HG02678 (cell line): Measurements from ENCODE around the gene NHLRC1.

Experiments used
- ATAC-seq: cut with Tn5 transposase; IDR thresholded peaks from one replicate; pipeline ENCODE4 v1.9.1; 2021; ENCODE audit warnings: mild to moderate bottlenecking, moderate library complexity; ENCODE audit not compliant: unreplicated experiment

Gene NHLRC1

DNA sequence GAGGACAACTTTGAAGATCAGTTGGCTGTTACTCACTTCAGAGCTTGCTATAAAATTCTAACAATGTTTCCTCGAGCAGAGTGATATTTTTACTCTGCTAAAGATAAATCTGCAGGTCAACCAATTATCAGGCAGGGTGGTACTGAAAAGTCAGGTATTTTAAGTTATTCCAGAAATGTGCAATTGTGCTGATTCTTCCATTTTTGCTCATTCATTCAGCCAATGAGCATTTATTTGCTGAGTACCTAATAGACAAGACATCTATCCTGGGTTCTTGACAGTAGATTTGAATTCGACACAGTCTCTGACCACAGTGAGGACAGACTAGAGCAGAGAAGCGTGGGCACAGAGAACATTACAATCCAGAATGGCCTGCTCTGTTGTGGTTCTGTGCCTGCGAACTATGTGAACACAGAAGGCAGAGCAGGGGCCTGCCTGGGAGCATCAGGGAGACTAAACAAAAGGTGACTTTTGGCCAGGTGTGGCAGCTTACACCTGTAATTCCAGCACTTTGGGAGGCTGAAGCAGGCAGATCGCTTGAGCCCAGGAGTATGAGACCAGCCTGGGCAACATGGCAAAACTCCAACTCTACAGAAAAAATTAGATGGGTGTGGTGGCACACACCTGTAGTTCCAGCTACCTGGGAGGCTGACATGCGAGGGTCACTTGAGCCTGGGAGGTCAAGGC is 17.6 kb upstream of the NHLRC1 start:
- ATAC-seq = no peak

- ATAC-seq = no peak
Measured at GRCh38 chr6:18138906-18139305, 16.4 kb upstream of the NHLRC1 start.

DNA sequence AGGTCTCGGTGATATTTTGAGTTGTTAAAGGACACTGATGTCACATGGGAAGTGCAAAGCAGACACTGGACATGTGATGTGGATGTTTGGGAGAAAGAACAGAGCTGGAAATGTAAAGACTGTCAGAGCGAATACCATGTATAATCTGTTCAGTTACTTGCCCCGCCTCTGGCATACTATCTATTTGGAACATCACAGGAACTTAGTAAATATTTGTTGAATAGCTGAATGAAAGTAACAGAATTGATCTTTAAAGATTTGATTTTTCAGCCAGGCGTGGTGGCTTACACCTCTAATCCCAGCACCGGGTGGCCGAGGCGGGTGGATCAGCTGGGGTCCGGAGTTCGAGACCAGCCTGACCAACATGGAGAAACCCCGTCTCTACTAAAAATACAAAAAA is 13.8 kb upstream of the NHLRC1 start:
- ATAC-seq = no peak

DNA sequence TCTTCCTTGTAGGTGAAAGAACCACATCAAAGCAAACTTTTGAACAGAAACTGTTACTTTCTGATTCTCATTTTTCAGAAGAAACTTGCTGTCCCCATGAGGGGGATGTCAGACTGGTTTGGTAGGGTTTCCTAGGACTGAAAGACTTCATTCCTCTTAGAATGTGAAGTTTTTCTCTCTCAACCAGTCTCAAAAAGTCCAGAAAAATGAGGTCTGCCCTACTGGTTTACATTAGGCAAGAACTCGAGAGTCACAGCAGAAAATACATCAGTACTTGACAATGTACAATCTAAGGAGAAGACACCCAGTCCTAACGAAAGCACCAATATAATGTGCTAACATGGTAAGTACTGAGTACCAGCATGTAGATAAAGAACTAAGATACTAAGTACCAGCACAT is 12.7 kb upstream of the NHLRC1 start:
- ATAC-seq = no peak

DNA sequence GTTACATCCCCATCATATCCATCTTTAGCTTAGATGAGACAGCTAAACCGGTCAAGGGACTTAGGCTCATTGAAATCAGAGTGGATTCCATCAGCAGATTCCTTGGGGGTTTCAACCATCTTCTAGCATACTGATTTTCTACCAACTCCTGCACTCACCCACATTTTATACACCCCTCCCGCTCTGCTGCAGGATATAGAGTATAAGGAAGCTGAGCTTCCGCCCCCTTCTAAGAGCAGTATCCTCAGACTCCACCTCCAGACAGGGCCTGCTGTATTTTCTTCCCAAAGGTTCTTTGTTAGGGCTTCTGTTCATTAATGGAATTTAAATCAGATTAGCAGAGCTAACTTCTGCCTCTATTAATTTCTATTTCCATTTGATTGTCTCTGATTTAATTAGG is 9.9 kb upstream of the NHLRC1 start:
- ATAC-seq = no peak

DNA sequence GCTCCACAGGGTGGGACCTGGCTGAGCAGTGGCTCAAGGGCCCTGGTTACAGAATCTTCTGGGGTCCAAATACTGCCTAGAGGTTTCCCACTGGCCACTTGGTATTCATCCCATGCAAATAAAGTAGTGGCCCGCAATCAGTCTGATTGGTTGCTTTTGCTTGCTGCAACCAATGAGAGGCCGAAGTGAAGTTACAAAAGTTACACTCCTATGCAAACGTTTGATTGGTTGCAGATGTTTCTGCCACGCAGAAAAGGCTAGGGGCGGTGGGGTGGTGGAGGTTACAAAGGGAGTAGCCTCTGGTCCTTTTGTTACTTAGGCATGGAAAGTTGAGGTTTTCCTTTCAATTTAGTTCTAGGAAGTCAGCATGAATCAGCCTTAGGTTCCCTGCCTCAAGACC is 3.6 kb upstream of the NHLRC1 start:
- ATAC-seq = no peak

DNA sequence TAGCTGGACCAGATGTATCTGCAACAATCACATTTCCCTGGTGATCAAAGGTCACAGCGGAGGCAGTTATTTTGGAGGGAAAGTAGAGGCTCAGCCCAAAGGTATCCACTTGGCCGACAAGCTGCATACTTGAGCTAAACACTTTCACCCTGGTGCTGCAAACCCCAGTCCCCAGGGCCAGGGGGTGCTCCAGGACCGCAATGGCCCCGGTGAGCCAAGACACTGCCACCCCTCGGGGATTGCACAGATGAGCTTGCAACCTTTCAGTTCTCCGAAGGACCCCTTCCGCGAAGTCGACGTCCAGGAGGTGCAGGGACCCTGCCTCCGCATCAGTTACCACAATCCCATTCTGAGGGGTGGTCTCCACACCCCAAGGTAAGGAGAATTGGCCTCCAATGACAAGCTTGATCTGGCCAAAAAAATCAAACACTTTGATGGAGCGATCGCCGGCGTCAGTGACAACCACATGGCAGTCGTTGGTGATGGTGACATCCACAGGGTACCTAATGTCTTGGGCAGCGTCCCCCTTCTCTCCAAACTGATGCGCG is 823 bp downstream of the NHLRC1 start:
- no peak for ATAC-seq

- no peak for ATAC-seq
Measured at GRCh38 chr6:18119236-18119635, 3.2 kb downstream of the NHLRC1 start.

DNA sequence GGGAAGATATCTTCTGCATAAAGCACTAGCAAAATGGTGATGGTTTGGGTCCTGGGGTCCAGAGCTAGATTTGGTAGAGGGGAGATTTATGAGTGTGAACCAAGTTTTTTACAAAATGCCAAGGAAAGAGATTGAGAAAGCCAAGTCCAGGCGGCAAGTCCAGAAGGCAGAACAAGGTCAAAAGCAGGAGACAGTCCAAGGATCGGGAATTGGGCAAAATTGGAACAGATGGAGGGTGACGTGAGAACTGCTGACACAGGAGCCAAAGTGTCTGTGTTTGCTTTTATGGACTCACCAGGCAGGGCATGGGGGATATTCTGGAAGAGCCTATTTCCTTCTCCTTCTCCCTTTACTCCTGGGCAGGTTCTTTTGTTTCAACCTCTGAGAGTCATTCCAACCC is 4.1 kb downstream of the NHLRC1 start:
- ATAC-seq = no peak

GRCh38 chr6:18117136-18117535 is 5.3 kb downstream of the NHLRC1 start:
- ATAC-seq = no peak

DNA sequence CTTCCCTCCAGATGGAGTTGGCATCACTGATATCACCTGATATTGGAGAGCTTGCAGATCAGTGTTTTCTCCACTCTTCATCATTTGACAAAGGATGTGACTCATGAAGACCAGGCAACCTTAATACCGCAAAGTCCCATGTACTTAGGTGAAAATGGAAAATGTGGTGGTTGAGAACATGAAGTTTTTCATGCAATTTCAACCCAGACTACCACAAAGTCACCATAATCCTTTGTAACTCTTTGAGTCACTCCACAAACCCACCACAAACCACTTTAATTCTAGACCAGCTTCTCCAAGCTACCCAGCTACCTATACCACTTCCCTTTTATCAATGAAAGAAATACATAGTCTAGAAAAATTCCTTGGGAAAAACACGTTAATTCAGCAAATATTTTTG is 7.1 kb downstream of the NHLRC1 start:
- no peak for ATAC-seq

DNA sequence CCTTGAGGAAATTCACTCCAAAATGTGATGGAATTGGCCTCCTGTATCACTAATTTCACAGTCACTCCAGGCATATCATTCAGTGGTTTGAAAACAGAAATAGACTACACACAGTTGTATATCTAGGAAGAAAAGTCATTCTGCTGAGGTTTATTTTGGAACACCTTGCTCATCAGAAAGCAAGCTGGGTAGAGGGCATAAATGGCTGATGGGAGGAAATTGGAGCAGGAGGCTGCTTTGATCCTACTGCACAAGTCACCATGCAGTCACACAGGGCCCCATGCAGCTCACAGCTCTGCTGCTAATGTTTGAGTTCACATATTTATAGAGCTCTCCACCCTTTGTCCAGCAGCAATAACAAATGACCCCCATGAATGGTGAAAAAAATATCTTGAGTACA is 12.3 kb downstream of the NHLRC1 start:
- no peak for ATAC-seq

DNA sequence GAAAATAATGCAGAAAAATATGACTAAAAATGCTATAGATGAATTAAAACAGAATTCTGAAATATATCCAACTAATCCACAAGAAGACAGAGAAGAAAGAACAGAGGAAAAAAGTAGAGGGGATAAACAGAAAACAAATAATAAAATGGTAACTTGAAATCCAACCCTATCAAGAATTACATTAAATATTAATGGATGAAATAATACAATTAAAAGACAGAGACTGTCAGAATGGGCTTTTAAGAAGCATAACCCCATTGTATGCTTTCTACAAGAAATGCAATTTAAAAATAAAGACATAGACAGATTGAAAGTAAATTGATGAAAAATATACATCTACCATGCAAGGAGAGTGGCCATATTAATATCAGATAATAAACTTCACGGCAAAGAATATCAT is 15.4 kb downstream of the NHLRC1 start:
- no peak for ATAC-seq

DNA sequence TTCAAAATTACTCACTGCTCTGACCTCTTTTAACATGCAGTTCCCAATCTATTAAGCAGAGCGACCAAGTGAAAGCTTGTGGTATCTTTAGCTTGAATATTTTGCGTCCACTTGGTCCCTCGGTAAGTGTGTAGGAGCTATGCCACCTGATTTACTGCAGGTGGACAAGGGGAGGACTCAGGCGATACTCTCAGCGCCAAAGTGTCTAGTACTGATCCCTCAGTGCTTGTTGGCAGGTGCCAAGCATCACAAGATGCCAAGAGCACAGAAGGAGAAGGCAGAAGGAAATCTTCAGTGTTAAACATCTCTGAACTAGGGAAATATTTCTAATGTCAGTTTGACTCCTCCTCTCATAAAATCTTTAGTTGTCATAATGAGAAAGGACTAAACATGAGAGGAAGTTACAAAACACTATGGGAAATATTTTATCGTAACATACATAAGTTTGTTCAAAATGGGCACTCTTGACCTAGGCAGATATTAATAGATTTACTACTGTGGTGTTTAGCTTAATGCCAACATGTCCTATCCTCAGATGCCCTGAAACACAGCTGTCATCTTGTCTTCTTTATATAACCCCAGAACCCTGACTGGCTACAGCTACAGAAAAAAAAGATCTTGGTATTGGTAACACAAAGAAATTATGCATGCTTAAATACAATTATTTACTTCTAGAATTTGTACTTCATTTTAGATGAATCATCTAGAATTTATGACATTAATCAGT is 19.5 kb downstream of the NHLRC1 start:
- no peak for ATAC-seq

DNA sequence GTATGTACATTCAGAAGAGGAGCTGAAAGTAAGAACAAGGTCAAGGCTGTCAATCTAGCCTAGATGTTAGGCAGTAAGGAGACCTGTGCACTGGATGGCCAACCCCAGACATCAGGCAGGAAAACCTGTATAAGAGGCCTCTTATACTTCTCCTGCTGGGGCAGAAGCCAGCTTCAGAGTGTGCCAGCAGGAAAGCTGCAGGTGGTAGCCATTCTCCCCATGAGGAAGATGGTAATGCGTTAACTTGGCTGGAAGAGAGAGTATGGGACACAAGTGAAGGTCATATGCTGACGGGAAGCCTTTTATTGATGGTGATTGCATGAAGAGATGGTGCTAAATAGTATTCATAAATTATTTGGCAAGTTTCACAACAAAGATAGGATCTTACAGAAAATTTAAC is 20.6 kb downstream of the NHLRC1 start:
- no peak for ATAC-seq

- no peak for ATAC-seq
Measured at GRCh38 chr6:18101271-18101670, 21.2 kb downstream of the NHLRC1 start.

DNA sequence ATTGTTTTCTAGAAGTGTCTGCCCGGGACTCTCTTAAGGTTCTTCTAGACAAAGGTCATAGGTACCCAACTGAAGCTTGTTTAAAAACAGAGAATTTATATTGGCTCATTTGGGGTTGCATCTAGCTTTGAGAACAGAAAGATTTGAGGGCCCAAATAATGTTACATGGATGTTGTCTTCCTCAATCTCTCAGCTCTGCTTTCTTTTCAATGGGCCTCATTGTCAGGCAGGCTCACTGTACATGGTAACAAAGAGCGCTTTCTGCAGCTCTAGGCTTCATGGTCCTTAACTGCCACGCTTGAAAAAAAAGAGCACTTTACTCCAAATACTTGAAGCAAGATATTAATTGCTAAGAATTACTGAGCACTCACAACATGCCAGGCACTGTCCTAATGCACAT is 22.2 kb downstream of the NHLRC1 start:
- ATAC-seq = no peak

- no peak for ATAC-seq
Measured at GRCh38 chr6:18099511-18099910, 23.0 kb downstream of the NHLRC1 start.

DNA sequence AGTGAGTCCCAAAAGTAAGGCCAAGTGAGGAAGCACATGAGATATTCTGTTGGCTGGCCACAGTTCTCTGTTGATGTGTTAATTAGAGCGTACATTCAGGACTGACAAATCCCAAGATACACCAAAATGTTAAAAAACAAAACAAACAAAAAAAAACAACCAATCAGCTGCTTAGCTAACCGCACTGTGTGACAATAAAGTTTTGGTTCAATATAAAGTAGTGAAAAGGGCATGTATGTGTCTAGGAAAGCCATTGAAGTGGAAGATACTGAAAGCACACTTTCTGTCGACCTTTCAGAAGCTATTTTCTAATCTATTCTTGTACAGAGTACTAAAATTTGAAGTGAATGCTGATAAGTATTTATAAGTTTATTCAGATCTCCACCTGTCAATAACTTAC is 26.1 kb downstream of the NHLRC1 start:
- ATAC-seq = no peak

DNA sequence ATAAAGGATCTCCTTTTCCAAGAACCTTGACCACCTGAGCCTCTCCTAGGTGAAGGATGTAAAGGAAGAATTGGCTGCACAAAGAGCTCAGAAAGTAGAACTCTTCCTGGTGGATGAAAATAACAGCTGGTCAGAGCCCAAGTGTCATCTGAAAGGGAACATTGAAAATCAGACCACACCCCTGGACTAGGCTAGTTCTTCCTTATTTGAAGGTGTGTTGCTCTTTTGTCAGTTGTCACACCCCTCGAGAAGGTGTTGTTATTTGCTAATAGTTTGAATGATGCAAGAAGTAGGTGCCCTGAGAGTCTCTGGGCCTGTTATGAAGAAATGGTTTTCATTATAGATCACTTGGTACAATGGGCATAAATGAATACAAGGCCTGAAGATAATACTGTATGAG is 31.1 kb downstream of the NHLRC1 start:
- ATAC-seq = no peak

- ATAC-seq = no peak
Measured at GRCh38 chr6:18090349-18090786, 32.1 kb downstream of the NHLRC1 start.
